HG03439 (cell line): ENCODE measurements around the gene EGLN3.

Experiments used
- ATAC-seq: cut with Tn5 transposase; IDR thresholded peaks from one replicate; pipeline ENCODE4 v1.9.1; 2021; ENCODE audit warnings: mild to moderate bottlenecking, moderate library complexity; ENCODE audit not compliant: unreplicated experiment

The EGLN3 gene

DNA sequence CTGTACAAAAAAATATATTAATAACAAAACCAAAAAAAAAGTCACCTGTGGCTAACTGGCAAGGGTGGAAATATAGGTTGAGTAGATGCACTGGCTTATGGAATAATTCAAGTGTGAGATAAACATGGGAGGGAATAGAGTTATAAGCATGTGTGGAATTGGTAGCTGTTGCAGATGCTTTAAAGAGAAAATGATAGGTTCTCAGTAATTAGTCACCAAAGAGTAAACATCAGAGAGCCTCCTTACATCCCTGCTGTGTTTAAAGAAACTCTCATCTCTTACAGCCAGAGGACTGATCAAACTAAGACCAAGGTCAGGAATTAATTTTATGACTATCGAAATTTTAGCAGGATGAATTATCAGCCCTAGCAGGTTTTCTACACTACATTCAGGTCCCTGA lies 70.5 kb downstream of the EGLN3 start:
- no peak for ATAC-seq

DNA sequence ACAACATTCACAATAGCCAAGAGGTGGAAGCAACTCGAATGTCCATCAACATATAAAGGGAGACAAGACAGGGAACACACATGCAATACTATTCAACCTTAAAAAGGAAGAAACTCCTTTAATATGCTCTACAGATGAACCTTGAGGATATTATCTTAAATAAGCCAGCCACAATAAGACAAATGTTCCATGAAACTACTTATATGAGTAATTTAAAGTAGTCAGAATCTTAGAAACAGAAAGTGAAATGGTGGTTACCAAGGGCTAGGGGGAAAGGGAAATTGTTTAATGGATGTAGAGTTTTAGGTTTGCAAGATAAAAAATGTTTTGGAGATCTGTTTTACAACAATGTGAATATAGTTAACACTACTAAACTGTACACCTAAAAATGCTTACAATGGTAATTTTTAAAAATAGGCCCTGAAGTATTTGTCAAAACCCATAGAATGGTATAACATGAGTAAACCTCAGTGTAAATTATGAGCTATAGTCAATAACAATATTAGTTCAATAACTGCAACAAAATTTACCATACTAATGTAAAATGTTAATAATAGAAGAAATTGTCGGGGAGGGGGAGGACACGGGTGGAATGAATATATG lies 71.1 kb downstream of the EGLN3 start:
- ATAC-seq: no peak

DNA sequence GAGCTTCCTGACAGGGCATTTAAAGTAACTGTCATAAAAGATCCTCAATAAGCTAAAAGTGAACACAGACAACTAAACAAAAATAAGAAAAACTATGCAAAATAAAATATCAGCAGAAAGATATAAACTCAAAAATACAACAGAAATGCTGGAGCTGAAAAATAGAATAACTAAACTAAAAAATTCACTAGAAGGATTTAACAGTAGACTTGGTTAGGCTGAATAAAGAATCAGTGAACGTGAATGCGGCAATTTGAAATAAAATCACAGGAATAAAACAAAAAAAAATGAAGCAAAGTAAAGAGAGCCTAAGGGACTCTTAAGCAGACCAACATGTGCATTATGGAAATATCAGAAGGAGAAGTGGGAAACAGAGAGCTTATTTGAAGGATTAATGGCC lies 74.6 kb downstream of the EGLN3 start:
- ATAC-seq: no peak
